CD14-positive monocyte (primary cell): ENCODE measurements around the gene ELMO2. TPM values are rescaled to one million over a fixed set of nuclear protein-coding genes. Genes with fewer than 3 reads are reported as not detected.

Experiments used
- DNase-seq, 3 donors: peaks; one replicate each; pipeline ENCODE4 v3.0.0-alpha.2; 2011 to 2022
- H2AFZ ChIP-seq: 2 replicates; pipeline ENCODE4 v1.6.0; 2012; ENCODE audit warnings: mild to moderate bottlenecking, low read depth, low read length, inconsistent platforms; ENCODE audit not compliant: insufficient read depth, poor library complexity, severe bottlenecking
- H3K27ac ChIP-seq, 2 donors: 1 replicate in 1 of 2; 2 replicates in 1 of 2; pipeline ENCODE4 v1.5.1; 2012 to 2013; ENCODE audit warnings: low read length in 2 of 2, control low read depth in 1 of 2, inconsistent platforms in 1 of 2, low read depth in 1 of 2, mild to moderate bottlenecking in 1 of 2
- H3K27me3 ChIP-seq, 2 donors: one replicate each; pipeline versions ENCODE4 v1.6.0 to v1.6.1; 2011 to 2013; ENCODE audit warnings: low read length in 2 of 2; ENCODE audit not compliant: control insufficient read depth in 2 of 2, insufficient read depth in 2 of 2
- H3K36me3 ChIP-seq, 2 donors: replicated peaks in 1 of 2; 1 replicate in 1 of 2; 2 replicates in 1 of 2; pipeline versions ENCODE4 v1.5.1 to v1.6.1; 2012 to 2013; ENCODE audit warnings: low read length in 2 of 2, control low read depth in 1 of 2, inconsistent platforms in 1 of 2, mild to moderate bottlenecking in 1 of 2; ENCODE audit not compliant: insufficient read depth in 2 of 2, control insufficient read depth in 1 of 2
- H3K4me1 ChIP-seq, 2 donors: 1 replicate in 1 of 2; 2 replicates in 1 of 2; pipeline versions ENCODE4 v1.5.1 to v1.6.1; 2012 to 2013; ENCODE audit warnings: low read length in 2 of 2, control low read depth in 1 of 2, inconsistent platforms in 1 of 2, mild to moderate bottlenecking in 1 of 2, moderate library complexity in 1 of 2; ENCODE audit not compliant: insufficient read depth in 2 of 2, control insufficient read depth in 1 of 2
- H3K4me2 ChIP-seq: replicated peaks from 2 replicates; pipeline ENCODE3; 2012; ENCODE audit warnings: low read length, moderate library complexity, mild to moderate bottlenecking; ENCODE audit not compliant: poor library complexity, severe bottlenecking; ENCODE audit errors: extremely low read depth
- H3K4me3 ChIP-seq, 3 experiments: fragments of 200-600 bp in 1 of 3; sonication (generic) in 1 of 3; replicated peaks in 1 of 3; 1 replicate in 2 of 3; 2 replicates in 1 of 3; pipeline ENCODE4 v1.5.1; 2011 to 2013; ENCODE audit warnings: low read length in 3 of 3, mild to moderate bottlenecking in 3 of 3, control low read depth in 2 of 3, low read depth in 2 of 3, inconsistent platforms in 1 of 3, moderate library complexity in 1 of 3
- H3K79me2 ChIP-seq: 2 replicates; pipeline ENCODE4 v1.6.0; 2012; ENCODE audit warnings: mild to moderate bottlenecking, control low read depth, inconsistent platforms, low read length, moderate library complexity; ENCODE audit not compliant: insufficient read depth
- H3K9ac ChIP-seq: 2 replicates; pipeline ENCODE4 v1.6.0; 2017; ENCODE audit warnings: low read length, mild to moderate bottlenecking; ENCODE audit not compliant: insufficient read depth, poor library complexity, severe bottlenecking
- H3K9me3 ChIP-seq, 2 donors: replicated peaks in 1 of 2; 1 replicate in 1 of 2; 2 replicates in 1 of 2; pipeline versions ENCODE4 v1.5.1 to v1.6.1; 2012 to 2013; ENCODE audit warnings: low read length in 2 of 2, control low read depth in 1 of 2; ENCODE audit not compliant: control insufficient read depth in 1 of 2, insufficient read depth in 1 of 2
- H4K20me1 ChIP-seq: 2 replicates; pipeline ENCODE4 v1.6.0; 2012; ENCODE audit warnings: mild to moderate bottlenecking, low read length, control low read depth, moderate library complexity; ENCODE audit not compliant: insufficient read depth
- H3K27ac Mint-ChIP-seq, 7 donors: one replicate each; pipeline ENCODE4 v1.8.0; 2020; ENCODE audit warnings: mild to moderate bottlenecking in 7 of 7, mixed read lengths in 7 of 7, moderate library complexity in 6 of 7, inconsistent platforms in 2 of 7
- H3K27me3 Mint-ChIP-seq, 3 donors: one replicate each; pipeline ENCODE4 v1.8.0; 2021 to 2022; ENCODE audit warnings: low read depth in 3 of 3, mild to moderate bottlenecking in 3 of 3, mixed read lengths in 3 of 3, moderate library complexity in 3 of 3, inconsistent platforms in 1 of 3
- H3K36me3 Mint-ChIP-seq, 2 donors: one replicate each; pipeline ENCODE4 v1.8.0; 2020; ENCODE audit warnings: mixed read lengths in 2 of 2, inconsistent platforms in 1 of 2, mild to moderate bottlenecking in 1 of 2
- H3K4me1 Mint-ChIP-seq: one replicate; pipeline ENCODE4 v1.8.0; 2020; ENCODE audit warnings: mild to moderate bottlenecking, mixed read lengths
- H3K4me3 Mint-ChIP-seq, 2 donors: one replicate each; pipeline ENCODE4 v1.8.0; 2020; ENCODE audit warnings: mild to moderate bottlenecking in 2 of 2, mixed read lengths in 2 of 2, moderate library complexity in 1 of 2
- H3K9me3 Mint-ChIP-seq, 7 donors: one replicate each; pipeline ENCODE4 v1.8.0; 2020 to 2022; ENCODE audit warnings: mixed read lengths in 7 of 7, mild to moderate bottlenecking in 6 of 7, moderate library complexity in 6 of 7, inconsistent platforms in 2 of 7
- WGBS: methylation state at CpG from one replicate; pipeline ENCODE4 v1.1.5; 2013; ENCODE audit warnings: missing lambda C conversion rate; ENCODE audit not compliant: insufficient coverage; 5-methylcytosine and 5-hydroxymethylcytosine counted together
- intact Hi-C, 2 donors: fragments of 100-400 bp; cut with micrococcal nuclease; formaldehyde crosslinking; loops; one replicate each; pipeline versions ENCODE4 v1.15.0 to v1.15.1; 2023
- polyA plus RNA-seq, 3 donors: library from polyadenylated mRNA; depleted of rRNA in 1 of 3; unstranded in 2 of 3; stranded (reverse) in 1 of 3; fragments of 300-500 nt in 2 of 3; fragments of >200 nt in 1 of 3; fragmentation: Illumina TruSeq in 2 of 3; gene quantifications; 1 replicate in 2 of 3; 2 replicates in 1 of 3; pipeline ENCODE4 v1.2.3, GENCODE V29; 2012 to 2021
- TF ChIP-seq, protein P1 (sequence below): fragments of 200-600 bp; IDR thresholded peaks from one replicate; pipeline ENCODE4 v1.8.0; 2022; ENCODE audit warnings: antibody characterized with exemption, mild to moderate bottlenecking

The ELMO2 gene
- polyA plus RNA-seq, 3 donors = 35.3 to 53.1 (median 42.3) TPM

- Mint-ChIP-seq H3K4me3 (no peak overlapping the region), H3K4me1 (no peaks in the 10 kb centered on the region), H3K36me3 (no peaks in the 10 kb centered on the region), H3K9me3 (peaks cover 0 to 7% (median 0%) of the 10 kb centered on the region in 7 donors), H3K27ac (no peak overlapping the region), H3K27me3 (peaks cover 7 to 12% (median 11%) of the 10 kb centered on the region in 3 donors)
- no peak overlapping the region for H3K4me2 ChIP-seq
- peaks cover 2 to 5% of the 10 kb centered on the region in 2 donors for H3K27me3 ChIP-seq
- no peak overlapping the region for H3K9ac ChIP-seq
- no peaks in the 10 kb centered on the region for H3K4me1 ChIP-seq
- H3K79me2 ChIP-seq = no peaks in the 10 kb centered on the region
- no peaks in the 10 kb centered on the region for H4K20me1 ChIP-seq
- H2AFZ ChIP-seq = no peak overlapping the region
- TF ChIP-seq, protein P1, sequence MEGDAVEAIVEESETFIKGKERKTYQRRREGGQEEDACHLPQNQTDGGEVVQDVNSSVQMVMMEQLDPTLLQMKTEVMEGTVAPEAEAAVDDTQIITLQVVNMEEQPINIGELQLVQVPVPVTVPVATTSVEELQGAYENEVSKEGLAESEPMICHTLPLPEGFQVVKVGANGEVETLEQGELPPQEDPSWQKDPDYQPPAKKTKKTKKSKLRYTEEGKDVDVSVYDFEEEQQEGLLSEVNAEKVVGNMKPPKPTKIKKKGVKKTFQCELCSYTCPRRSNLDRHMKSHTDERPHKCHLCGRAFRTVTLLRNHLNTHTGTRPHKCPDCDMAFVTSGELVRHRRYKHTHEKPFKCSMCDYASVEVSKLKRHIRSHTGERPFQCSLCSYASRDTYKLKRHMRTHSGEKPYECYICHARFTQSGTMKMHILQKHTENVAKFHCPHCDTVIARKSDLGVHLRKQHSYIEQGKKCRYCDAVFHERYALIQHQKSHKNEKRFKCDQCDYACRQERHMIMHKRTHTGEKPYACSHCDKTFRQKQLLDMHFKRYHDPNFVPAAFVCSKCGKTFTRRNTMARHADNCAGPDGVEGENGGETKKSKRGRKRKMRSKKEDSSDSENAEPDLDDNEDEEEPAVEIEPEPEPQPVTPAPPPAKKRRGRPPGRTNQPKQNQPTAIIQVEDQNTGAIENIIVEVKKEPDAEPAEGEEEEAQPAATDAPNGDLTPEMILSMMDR = no peak
- DNase-seq = no peak
- no peaks in the 10 kb centered on the region for H3K9me3 ChIP-seq
- no peak overlapping the region for H3K27ac ChIP-seq
- no peaks in the 10 kb centered on the region for H3K36me3 ChIP-seq
- H3K4me3 ChIP-seq = no peak overlapping the region
- intact Hi-C loops = no loop called here
These were observed 28.2 kb upstream of the ELMO2 start for GRCh38 chr20:46434597-46434996.

DNA sequence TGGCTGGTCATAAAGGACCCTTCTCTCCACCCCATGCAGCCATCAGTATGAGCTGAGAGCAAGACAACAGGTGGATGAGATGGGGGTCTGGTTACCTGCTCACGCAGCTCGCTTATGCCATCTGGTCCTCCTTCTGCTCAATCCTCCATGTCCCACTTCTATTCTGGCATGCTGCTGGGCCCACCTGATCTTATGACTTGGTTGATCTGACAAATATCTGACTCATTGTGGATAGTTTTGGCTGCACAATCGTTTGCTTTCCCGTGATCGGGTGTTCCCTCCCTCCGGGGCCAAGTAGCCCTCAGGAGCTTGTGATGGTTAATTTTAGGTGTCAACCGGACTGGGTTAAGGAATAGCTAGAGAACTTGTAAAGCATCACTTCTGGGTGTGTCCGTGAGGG lies 26.6 kb upstream of the ELMO2 start:
- no peaks in the 10 kb centered on the region for H3K4me1 Mint-ChIP-seq
- TF ChIP-seq, protein P1 = no peak
- Histone ChIP-seq H3K4me3 (no peak overlapping the region), H3K27ac (no peak overlapping the region), H3K79me2 (no peaks in the 10 kb centered on the region), H3K4me1 (no peaks in the 10 kb centered on the region), H2AFZ (no peak overlapping the region), H3K27me3 (peaks cover 8% of the 10 kb centered on the region in 2 donors), H3K36me3 (no peaks in the 10 kb centered on the region), H3K9ac (no peak overlapping the region), H3K4me2 (no peak overlapping the region), H3K9me3 (no peaks in the 10 kb centered on the region), H4K20me1 (no peaks in the 10 kb centered on the region)
- peaks cover 0 to 7% (median 0%) of the 10 kb centered on the region in 7 donors for H3K9me3 Mint-ChIP-seq
- H3K4me3 Mint-ChIP-seq = no peak overlapping the region
- 94% methylated on average over 7 of the region's 8 CpGs for WGBS
- H3K27ac Mint-ChIP-seq = no peak overlapping the region
- intact Hi-C loops = no loop called here
- H3K27me3 Mint-ChIP-seq = peaks cover 10 to 14% (median 13%) of the 10 kb centered on the region in 3 donors
- no peak for DNase-seq
- no peaks in the 10 kb centered on the region for H3K36me3 Mint-ChIP-seq
